Cerebellar cortex (tissue), 1 donor: ENCODE results near the gene CD47.

Source experiments
- DNase-seq: peaks from one replicate; pipeline ENCODE4 v3.0.0-alpha.2; 2015; ENCODE audit warnings: low spot score

The CD47 gene

DNA sequence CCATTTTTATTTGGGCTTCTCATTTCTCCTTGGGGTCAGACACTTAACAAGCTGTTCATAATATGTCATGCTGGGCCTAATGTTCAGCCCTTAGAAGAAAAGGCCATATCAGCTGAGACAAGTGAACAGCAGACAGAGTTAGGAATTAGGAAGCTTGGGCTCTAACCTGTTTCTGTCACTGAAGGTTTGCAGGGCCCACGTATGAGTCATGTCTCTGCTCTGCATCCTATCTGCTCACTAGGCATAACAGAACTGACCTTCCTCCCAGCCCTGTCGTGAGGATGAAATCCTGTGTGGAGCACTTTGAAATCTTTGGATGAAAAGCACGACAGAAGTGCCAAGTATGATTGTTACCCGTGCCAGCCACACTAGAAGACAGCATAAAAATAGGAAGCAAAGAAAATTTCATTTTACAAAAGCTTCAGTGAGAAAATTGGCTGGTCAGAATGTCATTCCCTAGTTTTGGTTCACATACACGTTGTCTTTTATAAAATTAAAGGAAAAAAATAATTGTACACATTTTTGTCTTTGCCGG lies 26.5 kb upstream of the CD47 start:
- peak; percentile 21 for DNase-seq

DNA sequence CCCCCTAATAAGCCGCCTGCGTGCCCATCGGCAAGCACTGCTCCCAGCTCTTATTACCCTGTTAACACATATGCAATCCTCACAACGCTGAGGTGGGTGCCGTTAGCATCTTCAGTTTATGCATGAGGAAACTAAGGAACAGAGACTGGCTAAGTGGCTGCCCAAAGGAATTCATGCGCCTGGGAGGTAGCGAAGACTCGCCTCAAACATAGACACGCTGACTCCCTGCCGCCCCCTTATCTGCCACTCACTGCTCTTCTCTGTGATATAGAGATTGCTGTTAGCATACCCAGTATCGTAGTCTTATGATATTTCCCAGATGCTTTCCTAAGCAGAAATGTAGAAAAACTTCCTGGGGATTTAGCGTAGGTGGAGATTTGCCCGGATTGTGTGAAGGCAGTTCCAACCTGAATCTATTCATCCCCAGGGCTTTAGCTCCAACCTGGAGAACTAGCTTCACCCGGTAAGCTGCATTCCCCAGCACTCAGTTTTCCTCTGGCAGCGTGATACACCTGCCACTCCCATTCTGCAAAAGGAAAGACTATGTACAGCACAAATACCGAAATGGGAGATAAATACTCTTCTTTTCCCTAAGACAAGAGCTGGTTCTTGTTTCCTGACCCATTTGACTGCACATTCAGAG lies 23.7 kb upstream of the CD47 start:
- DNase-seq, result no peak

DNA sequence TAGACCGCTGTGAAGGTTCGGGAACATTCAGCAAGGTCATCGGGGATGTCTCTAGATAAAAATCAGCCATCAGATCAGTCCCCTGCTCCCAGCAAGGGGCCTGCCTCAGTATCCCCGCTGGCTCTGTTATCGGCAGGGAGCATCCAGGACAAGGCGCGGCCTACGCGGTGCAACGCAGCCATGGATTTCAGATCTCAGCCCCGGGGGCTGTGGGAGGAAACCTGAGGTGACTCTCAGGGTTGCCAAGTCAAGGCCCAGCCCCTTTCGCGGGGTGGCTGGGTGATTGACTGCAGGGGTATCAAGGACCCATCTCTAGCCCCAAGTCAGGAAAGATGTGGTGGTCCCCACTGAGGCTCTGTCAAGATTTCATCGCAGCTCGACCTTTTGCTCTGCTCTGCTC lies 23.1 kb upstream of the CD47 start:
- DNase-seq, result no peak

DNA sequence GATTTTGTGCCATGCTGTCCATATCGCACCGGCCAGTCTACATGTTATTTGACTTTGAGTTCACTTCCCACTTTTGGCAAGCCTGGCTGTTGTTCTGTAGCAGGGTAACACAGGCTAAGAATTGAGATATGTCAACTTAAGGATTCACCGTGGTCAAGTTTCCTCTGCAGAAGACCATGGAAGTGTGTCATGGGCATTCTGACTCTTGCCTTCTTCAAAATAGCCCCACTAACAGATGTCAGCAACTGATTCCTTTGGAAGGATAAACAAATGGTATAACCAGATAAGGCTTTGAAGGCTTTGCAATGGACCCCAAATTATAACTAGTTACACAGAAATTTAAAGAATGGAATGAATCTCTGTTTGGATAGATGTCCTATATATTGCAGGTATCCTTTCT lies 20.1 kb upstream of the CD47 start:
- no peak for DNase-seq

DNA sequence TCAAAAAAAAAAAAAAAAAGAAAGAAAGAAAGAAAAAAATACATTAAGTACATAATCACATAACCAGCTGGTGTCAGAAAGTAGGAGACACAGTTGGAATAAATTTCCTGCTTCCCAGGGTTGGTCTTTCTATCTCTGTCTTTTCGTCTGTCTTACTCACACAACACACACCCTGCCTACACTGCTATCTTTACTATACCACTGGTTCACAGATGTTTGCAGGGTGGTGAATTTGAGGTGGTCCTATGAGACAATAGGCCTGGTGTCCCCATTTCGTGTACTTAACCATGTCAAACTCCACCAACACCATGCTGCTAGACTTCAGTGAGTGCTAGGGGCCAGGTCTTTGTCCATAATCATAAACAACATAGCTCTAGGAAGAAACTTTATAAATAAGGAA lies 17.6 kb upstream of the CD47 start:
- DNase-seq, result no peak

DNA sequence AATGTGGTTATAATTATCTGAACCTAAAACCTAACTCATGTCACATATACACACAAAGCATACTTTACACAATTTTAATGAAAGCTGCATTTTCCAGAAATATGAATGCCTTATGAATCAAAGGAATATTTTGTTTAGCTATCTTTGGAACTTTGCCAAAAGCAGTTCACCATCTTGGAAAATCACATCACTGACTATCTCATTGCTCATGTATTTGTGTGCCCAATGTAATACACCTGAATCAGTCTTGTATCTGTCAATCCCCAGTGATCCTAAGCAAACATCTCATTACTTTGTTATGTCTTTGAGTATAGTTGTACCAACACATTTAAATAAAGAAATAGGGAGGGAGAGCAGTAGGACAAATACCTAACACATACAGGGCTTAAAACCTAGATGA lies 15.6 kb upstream of the CD47 start:
- DNase-seq, result no peak

DNA sequence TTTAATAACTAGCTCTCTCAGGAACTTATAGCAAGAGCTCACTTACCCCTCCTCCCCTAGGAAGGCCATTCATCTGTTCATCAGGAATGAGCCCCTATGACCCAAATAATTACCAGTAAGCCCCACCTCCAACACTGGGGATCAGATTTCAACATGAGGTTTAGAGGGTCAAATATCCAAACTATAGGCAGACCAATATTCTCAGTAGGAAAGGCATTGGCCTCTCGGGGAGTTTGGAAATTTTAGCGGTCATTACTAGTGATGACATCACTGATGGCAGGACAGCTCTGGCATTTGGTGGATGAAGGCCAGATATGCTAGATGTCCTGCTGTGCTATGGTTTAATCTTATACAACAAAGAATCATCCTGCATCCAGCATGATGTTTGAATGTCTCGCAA lies 15.2 kb upstream of the CD47 start:
- DNase-seq, result no peak

DNA sequence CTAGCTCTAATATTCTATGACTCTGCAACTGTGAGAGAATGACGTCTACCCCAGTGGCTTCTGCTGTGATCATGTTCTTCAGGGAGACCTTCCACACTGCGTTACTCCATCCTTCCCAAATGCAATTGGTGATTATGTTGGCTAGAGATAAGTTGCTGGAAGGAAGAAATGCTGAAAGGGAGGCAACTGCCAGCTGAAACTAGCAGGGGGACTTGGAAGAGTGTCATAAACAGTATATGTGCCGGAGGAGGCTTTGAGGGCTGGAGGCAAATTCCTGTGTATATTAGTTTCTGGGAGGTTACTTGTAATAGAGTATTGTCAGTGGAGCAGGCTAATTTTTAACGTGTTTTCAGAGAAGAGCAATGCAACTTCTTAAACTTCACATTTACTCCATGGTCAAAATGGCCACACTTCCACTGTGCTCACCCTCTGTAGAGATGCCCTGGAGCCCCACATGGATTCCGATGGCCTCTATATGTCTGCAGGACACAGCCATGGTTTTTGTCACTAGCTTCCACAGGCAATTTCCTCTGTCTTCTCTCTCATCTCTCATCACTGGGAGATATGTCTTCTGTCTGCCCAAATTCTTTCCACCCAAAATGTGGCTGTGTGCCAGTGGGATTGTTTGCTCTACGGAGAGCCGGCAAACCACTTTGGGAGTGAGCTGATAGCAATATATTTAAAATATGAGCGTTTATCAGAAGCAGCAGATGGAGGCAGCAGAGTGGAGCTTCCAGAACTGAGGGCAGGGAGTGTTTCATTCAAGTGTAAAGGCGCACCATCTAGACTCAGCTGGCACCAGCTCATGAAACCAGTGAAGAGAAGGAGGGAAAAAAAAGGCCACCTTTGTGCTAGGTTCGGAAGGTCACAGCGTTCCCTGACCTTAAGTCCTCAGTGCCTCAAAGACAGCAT lies 13.3 kb upstream of the CD47 start:
- no peak for DNase-seq

DNA sequence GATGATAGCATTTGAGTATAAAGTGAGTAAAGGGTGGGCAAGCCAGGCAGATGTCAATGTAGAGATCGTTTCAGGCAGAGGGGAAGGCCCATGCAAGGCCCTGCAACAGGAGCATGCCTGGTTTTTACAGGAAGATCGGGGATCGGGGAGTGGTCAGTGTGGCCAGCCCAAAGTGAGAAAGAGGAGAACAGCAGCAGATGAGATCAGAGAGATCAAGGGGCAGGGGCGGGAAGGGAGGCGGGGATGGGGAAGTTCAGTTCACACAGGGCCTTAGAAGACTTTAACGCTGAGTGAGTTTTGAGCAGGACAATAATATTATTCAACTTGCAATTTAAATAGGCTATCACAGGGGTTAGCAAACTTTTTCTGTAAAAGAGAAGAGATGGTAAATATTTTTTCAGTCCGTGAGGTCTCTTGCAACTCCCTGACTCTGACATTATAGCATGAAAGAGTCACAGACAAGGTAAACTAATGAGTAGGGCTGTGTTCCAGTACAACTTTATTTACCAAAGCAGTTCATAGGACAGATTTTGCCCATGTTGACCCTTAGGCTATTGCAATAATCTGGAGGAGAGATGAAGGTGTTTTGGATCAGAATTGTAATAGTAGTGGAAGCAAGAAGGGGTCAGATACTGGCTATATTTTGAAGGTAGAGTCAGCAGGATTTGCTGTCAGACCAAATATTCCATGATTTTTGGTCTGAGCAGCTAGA lies 12.4 kb upstream of the CD47 start:
- DNase-seq, result no peak

DNA sequence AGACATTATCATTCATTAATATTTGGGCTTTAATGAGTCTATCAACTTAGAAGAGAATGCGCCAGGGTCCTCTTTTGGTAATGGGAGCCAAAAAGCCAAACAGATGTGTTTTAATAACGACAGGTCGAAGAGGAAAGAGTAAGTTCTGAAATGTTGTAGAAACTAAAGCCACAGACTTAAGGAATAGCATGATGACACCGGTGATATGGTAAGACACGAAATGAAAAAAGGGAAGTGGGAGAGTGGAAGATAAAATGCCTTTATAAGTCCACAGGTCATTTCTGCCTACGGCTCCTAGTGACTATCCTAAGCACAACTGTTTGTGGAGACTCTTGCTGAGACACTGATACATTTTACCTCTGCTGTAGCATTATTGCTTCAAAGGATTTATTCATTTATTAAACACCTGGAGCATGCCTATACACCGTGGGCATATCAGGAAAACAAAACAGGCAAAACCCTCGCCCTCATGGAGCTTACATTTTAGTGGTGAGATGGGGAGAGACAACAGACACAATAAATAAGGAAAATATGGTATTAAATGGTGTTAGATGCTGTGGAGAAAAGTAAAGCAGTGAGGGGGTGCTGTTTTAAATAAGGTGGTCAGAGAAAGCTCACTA lies 11.7 kb upstream of the CD47 start:
- DNase-seq, result no peak

DNA sequence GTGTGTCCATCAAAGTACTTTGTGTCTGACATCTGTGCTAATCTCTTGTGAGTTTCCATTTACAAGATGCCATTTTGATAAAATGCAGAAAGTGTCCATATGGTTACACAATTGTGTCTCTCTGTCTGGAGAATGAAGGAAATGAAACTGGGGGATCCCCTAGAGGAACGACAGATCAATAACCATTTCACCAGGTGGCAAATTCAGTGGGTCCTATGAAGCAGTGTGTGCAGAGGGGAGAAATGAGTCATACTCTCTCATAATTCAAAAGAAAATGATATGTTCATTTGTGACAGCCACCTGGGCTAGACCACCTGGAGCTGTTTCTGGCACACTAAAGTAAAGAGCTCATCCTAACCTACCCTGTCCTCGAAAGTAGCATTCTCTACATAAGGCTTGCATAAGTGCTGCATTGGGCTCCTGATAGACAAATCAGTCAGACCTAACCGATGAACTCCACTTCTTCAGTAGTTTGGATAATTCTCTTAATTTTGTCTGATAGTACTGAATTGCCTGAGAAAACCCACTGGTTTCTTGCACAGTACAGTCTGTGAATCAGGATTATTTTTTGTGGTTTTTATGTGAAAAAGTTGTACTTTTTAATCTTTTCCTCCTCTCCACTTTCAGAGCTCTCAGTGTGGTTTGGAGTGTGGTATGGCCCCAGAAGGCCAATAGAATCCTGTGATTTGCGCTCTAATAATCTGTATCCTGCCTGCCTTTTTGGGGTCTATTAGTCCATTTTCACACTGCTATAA lies 10.3 kb upstream of the CD47 start:
- DNase-seq, result no peak

DNA sequence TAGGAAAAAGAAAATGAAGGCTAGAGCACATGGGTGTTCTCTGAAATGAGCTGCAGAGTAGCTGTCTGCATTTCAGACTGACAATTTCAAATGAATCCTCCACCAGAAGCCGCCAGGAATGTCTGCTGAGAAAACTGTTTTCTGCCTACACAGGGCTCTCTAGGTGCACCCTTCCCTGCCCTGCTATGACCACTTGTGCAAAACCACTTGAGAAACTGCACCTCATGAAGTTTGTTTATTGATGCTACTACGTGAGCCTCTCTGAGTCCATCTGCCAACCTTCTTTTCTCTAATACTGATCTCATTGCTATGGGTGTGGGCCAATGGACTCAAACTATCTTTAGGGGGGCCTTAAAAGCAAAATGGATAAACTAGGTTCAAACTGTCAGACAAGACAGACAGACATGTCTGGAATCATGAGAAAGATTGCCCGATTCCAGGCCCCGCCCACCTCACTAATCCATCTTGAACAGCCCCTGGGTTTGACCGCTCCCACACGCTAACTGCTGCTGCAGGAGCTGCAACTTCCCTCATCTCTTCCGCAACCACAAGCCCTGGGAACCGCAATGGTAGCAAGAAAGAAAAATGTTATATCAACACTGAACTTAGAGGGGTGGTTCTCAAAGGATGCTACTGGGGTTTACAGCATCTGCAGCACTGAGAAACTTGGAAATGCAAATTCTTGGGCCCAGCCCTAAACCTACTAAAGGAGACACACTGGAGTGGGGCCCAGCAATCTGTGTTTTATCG lies 9.0 kb upstream of the CD47 start:
- DNase-seq, result no peak

DNA sequence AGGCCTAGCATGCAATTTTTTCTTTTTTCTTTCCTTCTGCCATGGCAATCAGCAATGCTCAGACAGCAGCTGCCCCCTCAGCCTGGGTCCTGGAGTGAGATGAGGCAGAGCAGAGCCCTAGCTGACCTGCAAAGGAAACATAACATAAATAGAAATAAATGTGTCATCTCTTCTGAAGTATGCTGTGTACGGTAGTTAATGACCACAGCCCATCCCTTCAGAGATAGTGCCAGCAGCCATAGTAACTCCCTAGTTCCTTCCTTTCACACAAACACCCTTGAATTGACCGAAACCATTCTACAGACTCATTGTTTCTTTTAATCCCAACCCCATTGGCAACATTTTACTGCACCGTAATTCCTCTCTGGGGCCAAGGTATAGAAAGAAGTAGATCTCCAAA lies 8.4 kb upstream of the CD47 start:
- no peak for DNase-seq

DNA sequence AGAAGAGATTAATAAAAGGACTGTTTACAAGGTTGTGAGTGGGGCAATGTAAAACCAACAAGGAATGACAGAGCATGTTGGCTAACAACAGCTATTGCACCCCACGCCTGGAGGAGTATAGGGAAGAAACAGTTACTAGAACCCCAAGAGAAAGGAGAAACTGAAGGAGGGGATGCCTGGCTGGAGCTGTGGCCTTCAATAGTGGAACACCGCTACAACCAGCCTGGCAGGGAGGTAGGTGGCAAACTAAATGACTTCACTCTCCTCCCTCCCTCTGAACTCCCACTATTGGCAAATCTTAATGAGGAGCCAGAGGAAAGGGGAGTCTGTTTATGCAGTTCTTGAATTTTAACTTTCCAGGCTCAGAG lies 7.2 kb upstream of the CD47 start:
- DNase-seq, result no peak

DNA sequence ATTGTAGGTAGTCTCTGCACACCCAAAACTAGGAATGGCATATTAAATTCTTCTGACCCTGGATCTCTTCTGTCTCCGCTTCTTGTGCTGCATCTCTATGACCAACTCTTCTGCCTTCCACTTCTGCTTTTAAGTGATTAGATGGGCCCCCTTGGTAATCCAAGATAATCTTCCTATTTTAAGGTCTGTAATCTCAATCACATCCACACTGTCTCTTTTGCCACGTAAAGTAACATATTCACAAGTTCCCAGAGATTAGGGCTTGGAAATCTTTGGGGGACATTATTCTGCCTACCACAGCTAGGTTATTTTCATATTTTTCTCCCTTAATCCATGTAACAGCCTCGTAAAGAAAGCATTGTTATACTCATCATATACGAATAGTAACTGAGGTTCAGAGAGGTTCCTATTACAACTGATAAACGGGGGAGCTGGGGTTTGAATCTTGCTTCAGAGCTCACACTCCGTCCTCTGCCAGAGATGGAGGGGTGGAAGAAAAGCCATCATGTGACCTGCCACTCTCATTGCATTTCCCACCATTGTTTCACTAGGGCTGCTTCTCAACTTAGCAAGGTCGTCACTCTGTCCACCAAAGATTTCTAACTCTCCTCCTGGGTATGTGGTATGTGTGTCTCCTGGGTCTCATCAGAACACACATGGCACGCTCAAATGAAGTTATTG lies 6.6 kb upstream of the CD47 start:
- no peak for DNase-seq

DNA sequence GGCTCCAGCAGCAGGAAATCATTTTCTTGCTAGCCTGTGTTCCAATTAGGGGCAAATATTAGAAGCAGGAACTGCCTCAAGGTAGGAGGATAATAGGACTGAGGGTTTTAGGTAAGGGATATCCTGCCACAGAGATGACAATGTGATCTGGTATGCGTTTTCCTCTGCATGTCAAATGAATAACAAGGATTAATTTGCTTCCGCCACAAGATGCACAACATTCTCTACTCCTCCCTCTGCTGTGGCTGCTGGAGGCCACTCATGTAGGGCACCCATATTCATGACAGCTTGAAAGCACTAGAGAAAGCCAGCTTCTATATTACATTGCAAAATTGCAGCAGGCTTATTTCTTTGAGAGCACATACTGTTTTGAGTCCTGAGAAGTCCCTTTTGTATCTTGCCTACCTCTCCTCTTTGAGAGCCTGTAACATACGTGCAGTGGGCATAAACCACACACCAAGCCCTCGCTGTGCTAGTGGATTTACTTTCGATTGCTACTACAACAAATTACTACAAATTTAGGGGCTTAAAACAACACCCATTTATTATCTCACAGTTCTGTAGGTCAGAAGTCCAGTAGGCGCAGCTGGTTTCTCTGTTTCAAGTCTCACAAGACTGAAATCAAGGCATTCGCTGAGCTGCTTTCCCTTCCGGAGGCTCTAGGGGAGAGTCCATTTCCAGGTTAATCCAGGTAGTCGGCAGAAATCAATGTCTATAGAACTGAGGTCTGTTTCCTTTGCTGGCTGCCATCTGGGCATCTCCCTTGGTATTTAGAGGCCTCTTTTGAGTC lies 5.9 kb upstream of the CD47 start:
- no peak for DNase-seq

DNA sequence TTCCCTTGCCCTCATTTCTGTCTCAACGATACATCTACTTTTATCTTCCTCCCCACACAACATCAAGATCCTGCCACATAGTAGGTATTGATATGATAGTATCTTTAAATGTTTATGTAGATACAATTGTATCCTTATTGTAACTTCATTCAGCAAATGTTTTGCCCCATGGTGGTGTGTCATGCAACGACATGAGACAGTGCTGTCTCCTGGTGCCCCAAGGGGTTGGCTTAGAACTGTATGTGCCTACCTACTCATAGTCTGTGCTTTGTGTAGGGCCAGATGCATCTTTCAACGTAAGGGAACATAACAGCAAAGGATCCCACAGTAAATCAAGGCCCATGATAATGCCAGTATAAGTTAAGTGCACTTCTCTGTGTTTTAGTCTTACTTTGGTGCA lies 2.8 kb upstream of the CD47 start:
- no peak for DNase-seq

DNA sequence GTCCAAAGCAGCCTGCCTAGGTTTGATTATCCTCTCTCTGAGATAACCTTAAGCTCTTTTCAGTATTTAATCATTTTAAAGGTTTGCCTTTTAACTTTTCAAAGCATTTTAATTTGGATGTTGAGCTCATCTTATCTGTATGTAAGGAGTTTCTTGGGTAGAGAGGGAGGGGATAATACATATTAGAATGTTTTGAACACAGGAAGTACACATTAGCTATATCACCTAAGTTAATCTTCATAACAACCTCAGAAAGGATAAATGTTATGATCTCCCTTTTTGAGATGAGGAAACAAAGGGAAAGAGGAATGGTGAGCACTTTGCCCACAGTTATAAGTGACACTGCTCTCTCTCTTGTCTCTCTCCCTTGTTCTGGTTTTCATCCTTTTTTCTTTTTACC lies 2.2 kb upstream of the CD47 start:
- no peak for DNase-seq

DNA sequence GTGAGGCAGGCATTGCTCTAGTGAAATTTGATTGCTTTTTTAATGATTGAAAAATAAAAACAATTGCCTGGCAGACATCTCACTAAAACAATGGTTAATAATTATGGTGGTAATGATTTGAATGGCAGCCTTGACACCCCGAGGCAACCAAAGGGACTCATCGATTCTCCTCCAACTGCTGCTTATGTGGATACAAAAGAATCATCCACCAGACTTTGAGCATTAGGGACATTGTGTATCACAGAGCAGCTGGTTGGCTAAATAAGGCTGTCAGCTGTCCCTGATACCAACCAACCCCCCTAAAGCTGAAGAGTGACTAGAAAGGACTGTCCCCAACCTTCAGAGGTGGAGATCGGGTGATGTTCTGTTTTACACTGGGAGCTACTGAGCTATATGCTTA lies 1.7 kb upstream of the CD47 start:
- DNase-seq, result no peak
